Fibroblast of lung (primary cell): ENCODE results near the gene TMEFF2. TPM values are rescaled to one million over a fixed set of nuclear protein-coding genes. Genes with fewer than 3 reads are reported as not detected.

ENCODE experiments used
- DNase-seq, 2 donors: peaks; one replicate each; pipeline versions ENCODE4 v3.0.0 to v3.0.0-alpha.2; 2010; ENCODE audit warnings: low read depth in 2 of 2
- H2AFZ ChIP-seq: 2 replicates; pipeline ENCODE4 v1.5.1; 2012; ENCODE audit warnings: low read length, control low read depth, inconsistent platforms
- H3K27ac ChIP-seq: 2 replicates; pipeline ENCODE4 v1.5.1; 2011; ENCODE audit warnings: low read length, control low read depth; ENCODE audit not compliant: insufficient read depth
- H3K27me3 ChIP-seq: 2 replicates; pipeline ENCODE4 v1.5.1; 2011; ENCODE audit warnings: mild to moderate bottlenecking, low read length; ENCODE audit not compliant: control insufficient read depth, insufficient read depth
- H3K36me3 ChIP-seq: 2 replicates; pipeline ENCODE4 v1.5.1; 2011; ENCODE audit warnings: low read length; ENCODE audit not compliant: control insufficient read depth, insufficient read depth
- H3K4me1 ChIP-seq: 2 replicates; pipeline ENCODE4 v1.5.1; 2011; ENCODE audit warnings: low read length; ENCODE audit not compliant: control insufficient read depth, insufficient read depth; ENCODE audit errors: extremely low read depth
- H3K4me2 ChIP-seq: 2 replicates; pipeline ENCODE4 v1.5.1; 2011; ENCODE audit warnings: low read length, control low read depth; ENCODE audit not compliant: insufficient read depth; ENCODE audit errors: extremely low read depth
- H3K4me3 ChIP-seq, 4 experiments: fragments of 200-600 bp in 1 of 4; sonication (generic) in 1 of 4; replicated peaks in 1 of 4; 2 replicates each; pipeline ENCODE4 v1.5.1; 2011 to 2016; ENCODE audit warnings: low read length in 4 of 4, low read depth in 3 of 4, mild to moderate bottlenecking in 3 of 4, control low read depth in 2 of 4, inconsistent platforms in 1 of 4, mixed read lengths in 1 of 4; ENCODE audit not compliant: insufficient read depth in 1 of 4; ENCODE audit errors: control extremely low read depth in 1 of 4
- H3K79me2 ChIP-seq: 2 replicates; pipeline ENCODE4 v1.5.1; 2012; ENCODE audit warnings: mild to moderate bottlenecking, low read length, inconsistent platforms; ENCODE audit not compliant: control insufficient read depth, insufficient read depth
- H3K9ac ChIP-seq: 2 replicates; pipeline ENCODE4 v1.5.1; 2011; ENCODE audit warnings: mild to moderate bottlenecking, low read length, control low read depth; ENCODE audit not compliant: insufficient read depth
- H3K9me3 ChIP-seq: 2 replicates; pipeline ENCODE4 v1.5.1; 2012; ENCODE audit warnings: low read depth, low read length; ENCODE audit not compliant: control insufficient read depth, insufficient read depth
- H4K20me1 ChIP-seq: 2 replicates; pipeline ENCODE4 v1.5.1; 2011; ENCODE audit warnings: low read length; ENCODE audit not compliant: control insufficient read depth, insufficient read depth; ENCODE audit errors: extremely low read depth
- EZH2 ChIP-seq: IDR thresholded peaks from 2 replicates; pipeline ENCODE4 v1.5.1; 2012; ENCODE audit warnings: low read length, control low read depth, mild to moderate bottlenecking; ENCODE audit errors: missing control alignments
- polyA plus RNA-seq, 2 donors: library from polyadenylated mRNA; depleted of rRNA in 1 of 2; stranded (reverse) in 1 of 2; unstranded in 1 of 2; fragments of >200 nt; gene quantifications; 2 replicates each; pipeline ENCODE4 v1.2.1, GENCODE V29; 2011 to 2012; ENCODE audit warnings: missing spikeins in 1 of 2
- total RNA-seq: library from RNA; depleted of rRNA; stranded (reverse); fragments of >200 nt; gene quantifications from 2 replicates; pipeline ENCODE4 v1.2.1, GENCODE V29; 2014
- TF ChIP-seq, protein P1 (sequence below), 2 donors: IDR thresholded peaks in 1 of 2; conservative IDR thresholded peaks in 1 of 2; 1 replicate in 1 of 2; 2 replicates in 1 of 2; pipeline ENCODE4 v1.5.1; 2011 to 2012; ENCODE audit warnings: low read length in 2 of 2, control low read depth in 1 of 2, inconsistent platforms in 1 of 2, low read depth in 1 of 2, mild to moderate bottlenecking in 1 of 2

TMEFF2 gene
- total and polyA plus RNA-seq, 2 donors (not counting 1 experiment from before 2014, with no cell fraction given) = 0.33 to 0.87 TPM

DNA sequence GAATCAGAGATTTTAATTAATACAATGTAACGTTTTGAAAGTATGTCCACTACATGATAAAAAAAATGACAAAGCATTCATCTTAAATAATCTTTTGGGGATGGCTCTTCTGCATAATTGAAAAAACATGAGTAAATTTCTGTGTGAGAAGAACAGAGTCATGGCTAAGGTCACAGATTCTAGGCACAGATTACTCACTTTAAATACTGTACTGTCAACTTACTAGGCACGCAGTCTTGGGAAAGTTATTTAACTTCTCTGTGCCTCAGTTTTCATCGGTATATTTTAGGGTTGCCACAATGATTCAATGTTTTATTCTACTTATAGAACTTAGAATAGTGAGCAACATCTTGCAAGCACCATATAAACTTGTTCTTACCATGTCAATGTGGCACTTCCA is 49.2 kb downstream of the TMEFF2 start:
- Histone ChIP-seq H3K4me2 (no peak overlapping the region), H3K36me3 (no peaks in the 10 kb centered on the region), H3K27me3 (no peaks in the 10 kb centered on the region), H4K20me1 (no peaks in the 10 kb centered on the region), H3K4me1 (peaks cover 16% of the 10 kb centered on the region), H2AFZ (no peak overlapping the region), H3K27ac (no peak overlapping the region), H3K9me3 (no peaks in the 10 kb centered on the region), H3K9ac (no peak overlapping the region), H3K79me2 (no peaks in the 10 kb centered on the region), H3K4me3 (no peak overlapping the region)
- no peak for DNase-seq
- TF ChIP-seq, protein P1, sequence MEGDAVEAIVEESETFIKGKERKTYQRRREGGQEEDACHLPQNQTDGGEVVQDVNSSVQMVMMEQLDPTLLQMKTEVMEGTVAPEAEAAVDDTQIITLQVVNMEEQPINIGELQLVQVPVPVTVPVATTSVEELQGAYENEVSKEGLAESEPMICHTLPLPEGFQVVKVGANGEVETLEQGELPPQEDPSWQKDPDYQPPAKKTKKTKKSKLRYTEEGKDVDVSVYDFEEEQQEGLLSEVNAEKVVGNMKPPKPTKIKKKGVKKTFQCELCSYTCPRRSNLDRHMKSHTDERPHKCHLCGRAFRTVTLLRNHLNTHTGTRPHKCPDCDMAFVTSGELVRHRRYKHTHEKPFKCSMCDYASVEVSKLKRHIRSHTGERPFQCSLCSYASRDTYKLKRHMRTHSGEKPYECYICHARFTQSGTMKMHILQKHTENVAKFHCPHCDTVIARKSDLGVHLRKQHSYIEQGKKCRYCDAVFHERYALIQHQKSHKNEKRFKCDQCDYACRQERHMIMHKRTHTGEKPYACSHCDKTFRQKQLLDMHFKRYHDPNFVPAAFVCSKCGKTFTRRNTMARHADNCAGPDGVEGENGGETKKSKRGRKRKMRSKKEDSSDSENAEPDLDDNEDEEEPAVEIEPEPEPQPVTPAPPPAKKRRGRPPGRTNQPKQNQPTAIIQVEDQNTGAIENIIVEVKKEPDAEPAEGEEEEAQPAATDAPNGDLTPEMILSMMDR (conservative IDR thresholded peaks at IDR 0.05 in 1 of 2, IDR thresholded peaks at IDR 0.05 in 1 of 2; ENCODE audit: low read depth in 1 of 2, low read length in 2 of 2) = no peak
- no peak for TF ChIP-seq EZH2

DNA sequence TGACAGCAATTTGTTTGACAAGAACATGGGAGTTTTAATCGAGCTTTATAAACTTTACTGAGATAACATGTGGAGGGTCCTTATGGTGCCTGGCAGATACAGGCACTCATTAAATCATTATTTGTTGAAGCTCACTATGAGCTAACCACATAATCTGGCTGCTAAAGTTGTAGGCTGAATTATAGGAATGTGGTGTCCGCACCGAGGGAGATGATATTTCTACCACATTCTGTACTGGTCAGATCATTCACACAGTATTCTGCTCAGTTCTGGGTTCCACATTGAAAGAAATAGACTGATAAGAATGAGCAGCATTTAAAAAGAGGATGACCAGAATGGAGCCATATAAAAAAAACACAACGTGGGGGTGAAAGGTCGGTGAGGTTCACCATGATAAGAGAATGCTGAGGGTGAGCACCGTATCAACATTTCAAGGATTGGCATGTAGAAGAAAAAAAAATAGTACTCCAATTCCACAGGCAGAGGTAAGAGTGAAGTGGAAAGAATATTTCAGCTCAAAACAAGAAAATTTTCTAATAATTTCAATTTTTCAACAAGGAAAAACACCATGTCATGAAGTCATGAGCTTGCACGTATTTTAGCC is 54.4 kb downstream of the TMEFF2 start:
- no peaks in the 10 kb centered on the region for H3K79me2 ChIP-seq
- no peaks in the 10 kb centered on the region for H3K36me3 ChIP-seq
- no peaks in the 10 kb centered on the region for H4K20me1 ChIP-seq
- H3K27me3 ChIP-seq = no peaks in the 10 kb centered on the region
- DNase-seq = peak in 1 of 2 donors; percentile 56
- no peak for TF ChIP-seq EZH2
- TF ChIP-seq, protein P1 (conservative IDR thresholded peaks at IDR 0.05 in 1 of 2, IDR thresholded peaks at IDR 0.05 in 1 of 2; ENCODE audit: low read depth in 1 of 2, low read length in 2 of 2) = no peak
- no peak overlapping the region for H2AFZ ChIP-seq
- no peak overlapping the region for H3K27ac ChIP-seq
- H3K9ac ChIP-seq = no peak overlapping the region
- no peak overlapping the region for H3K4me3 ChIP-seq
- no peaks in the 10 kb centered on the region for H3K9me3 ChIP-seq
- no peak overlapping the region for H3K4me2 ChIP-seq
- H3K4me1 ChIP-seq = no peaks in the 10 kb centered on the region

DNA sequence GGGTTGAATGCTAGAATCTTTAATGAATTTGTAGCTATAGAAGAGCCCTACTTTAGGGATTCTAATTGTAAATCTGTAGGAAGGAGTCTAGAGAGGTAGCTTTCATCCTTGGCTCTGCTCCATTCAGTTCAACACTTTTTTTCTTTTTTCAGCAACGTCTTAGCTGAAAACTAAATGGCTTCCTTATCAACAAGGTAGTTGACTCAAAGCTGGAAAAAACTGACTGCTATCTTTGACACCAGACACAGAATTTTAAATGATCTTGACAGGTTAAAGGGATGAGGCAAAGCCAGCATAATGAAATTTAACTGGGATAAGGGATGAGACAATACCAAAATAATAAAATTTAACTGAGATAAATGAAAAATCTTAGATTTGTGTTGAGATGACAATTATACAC is 54.9 kb downstream of the TMEFF2 start:
- TF ChIP-seq, protein P1 (conservative IDR thresholded peaks at IDR 0.05 in 1 of 2, IDR thresholded peaks at IDR 0.05 in 1 of 2; ENCODE audit: low read depth in 1 of 2, low read length in 2 of 2) = no peak
- no peak for TF ChIP-seq EZH2
- Histone ChIP-seq H3K36me3 (no peaks in the 10 kb centered on the region), H3K9me3 (no peaks in the 10 kb centered on the region), H3K4me3 (no peak overlapping the region), H4K20me1 (no peaks in the 10 kb centered on the region), H3K9ac (no peak overlapping the region), H3K27ac (no peak overlapping the region), H2AFZ (no peak overlapping the region), H3K27me3 (no peaks in the 10 kb centered on the region), H3K79me2 (no peaks in the 10 kb centered on the region), H3K4me2 (no peak overlapping the region), H3K4me1 (no peaks in the 10 kb centered on the region)
- DNase-seq = no peak
